ENCODE measurements around the gene PLCL1. TPM values are rescaled to one million over a fixed set of nuclear protein-coding genes. Genes with fewer than 3 reads are reported as not detected.

PLCL1 gene
- total RNA-seq, 1 experiment from 2014 or later = 0.08 TPM

DNA sequence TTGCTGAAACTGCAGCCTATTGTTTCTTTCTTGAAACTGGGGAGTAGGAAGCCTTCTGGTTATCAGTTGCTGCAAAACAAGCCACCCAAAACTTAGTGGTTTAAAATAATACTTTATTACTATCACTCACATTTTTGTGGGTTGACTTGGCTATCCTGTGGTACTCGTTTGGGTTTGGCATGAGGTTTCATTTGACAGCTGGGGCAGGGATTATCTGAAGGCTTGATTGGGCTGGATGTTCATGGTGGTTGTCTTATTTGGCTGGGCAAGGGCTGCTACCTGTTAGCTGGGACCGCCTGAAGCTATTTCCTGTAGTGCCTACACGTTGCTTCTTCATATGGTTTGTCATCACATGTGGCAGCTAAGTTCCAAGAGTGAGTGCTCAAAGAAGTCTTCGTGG lies 122.3 kb downstream of the PLCL1 start:
- DNase-seq (ENCODE audit: low spot score) = no peak

DNA sequence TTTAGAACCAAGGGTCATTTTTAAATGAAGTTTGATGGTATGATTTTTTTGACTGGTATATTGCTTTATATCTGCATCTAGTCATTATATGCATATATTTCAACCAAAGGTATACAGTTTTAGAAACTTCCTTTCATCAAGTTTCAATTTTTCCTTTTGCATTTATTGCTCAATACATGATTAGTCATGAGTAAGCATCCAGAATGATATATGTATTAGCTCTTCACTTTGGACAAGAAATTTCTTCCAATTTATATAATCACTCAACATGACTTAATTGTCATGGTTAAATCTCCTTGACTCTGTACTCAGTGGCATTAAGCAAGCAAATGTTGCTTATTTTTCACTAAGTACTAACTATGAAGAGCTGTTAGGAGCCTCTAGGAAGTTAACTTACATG lies 123.6 kb downstream of the PLCL1 start:
- DNase-seq (ENCODE audit: low spot score) = no peak

DNA sequence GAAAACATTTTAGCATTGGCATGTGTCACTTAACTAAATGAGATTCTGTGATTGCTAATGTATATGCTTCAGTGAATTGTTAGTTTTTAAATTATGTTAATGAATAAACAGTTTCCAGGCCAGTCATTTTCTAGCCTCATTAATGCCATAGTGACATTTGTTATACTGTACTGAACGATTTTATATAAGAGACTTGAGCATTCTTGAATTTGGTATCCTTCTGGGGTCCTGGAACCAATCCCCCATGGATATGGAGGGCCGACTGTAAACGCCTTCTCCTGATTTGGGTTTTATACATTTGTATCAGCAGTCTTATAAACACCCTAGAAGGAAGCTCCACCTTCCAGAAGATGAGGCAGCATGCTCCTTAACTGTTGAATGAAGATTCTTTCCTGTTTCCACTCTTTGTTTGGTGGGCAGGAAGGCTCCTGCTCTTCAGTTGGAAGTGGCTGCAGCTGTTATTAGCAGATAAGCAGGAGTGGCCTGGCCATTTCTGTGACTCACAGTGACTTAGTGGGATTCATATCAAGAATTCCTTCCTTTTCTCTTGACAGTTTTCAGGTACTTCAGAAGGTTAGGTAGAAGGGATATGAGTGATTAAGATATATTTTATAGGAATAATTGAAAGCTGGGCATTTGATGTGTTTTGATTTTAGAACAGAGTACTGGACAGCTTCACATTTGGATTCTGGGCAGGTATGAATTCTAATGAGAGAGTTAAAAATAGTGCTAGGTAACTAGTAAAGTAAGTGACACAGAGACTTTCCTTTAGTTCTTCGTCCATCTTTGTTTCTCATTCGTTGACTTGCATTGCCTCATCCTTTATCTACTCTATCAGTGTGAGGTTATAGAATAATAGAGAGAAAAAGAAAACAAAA lies 124.9 kb downstream of the PLCL1 start:
- no peak for DNase-seq (ENCODE audit: low spot score)

DNA sequence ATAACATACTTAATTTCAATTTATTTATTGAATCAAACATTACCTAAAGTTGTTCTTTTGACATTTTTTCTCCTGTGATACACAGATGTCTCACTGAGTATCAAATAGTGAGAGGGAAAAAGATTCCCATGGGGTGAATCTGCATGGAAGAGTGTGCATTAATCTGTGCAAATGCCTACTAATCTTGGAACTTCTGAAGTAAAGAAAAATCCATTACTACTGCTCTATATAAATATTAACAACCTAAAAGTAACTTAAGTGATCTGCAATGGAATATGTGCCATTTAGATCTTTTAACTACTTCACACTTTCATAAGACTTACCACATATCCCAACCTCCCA lies 125.5 kb downstream of the PLCL1 start:
- no peak for DNase-seq (ENCODE audit: low spot score)

DNA sequence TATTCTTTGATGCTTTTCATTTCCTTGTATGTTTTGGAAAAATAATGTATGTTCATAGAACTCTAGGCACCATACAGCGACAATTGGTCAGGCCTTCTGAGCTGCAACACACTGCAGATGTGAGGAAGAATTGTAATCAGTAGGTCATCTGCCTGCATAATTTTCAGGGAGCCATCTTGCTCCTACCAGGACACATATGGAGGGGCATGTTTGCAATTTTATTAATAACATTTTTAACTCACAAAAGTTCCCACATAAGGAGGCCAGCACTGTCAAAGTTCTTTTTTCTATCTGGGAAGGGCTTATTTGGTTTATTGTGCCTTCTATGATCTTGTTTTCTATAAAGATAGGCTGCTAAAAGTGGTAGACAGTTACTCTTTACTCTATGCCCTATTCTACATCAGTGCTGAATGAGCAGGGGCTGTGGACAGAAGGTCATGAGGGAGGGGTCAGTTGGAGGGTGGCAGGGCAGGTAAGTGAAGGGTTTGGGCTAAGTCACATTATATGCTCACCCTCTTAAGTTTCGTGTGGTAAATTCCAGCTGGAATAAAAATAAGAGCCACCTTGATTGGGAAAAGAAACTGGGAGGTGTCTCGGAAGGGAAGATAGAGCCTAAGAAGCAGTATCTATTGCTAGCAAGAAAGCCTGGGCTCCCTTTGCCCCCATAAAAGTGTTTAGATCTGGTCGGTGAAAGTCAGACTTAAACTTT lies 126.3 kb downstream of the PLCL1 start:
- DNase-seq (ENCODE audit: low spot score) = no peak

DNA sequence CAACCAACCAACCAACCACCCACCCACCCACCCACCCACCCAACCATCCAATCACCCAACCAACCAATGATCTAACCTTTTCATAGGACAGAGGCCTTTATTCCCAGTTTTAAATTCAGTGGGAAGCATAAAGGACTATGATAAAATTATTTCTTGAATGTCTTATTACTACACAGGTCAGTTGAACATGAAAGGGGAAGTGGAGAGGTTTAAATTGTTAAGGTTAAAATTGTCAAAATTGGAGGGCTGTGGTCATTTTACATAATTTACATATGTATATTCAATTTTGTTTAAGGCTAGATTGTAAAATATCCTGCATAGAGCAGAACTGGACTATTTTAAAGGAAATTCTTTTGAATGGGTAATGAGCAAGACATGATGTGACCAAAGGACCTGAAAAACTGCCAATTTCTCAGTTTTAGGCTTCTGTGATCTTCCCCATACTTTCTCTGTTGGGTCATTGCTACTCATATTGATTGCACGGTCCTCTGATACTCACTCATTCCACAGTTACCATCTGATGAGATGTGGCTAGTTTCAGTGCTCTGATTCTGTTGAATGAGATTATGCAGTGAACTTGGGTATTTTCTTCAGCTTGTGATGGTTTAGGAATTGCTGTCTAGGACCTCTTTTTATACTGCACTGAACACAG lies 127.4 kb downstream of the PLCL1 start:
- no peak for DNase-seq (ENCODE audit: low spot score)

DNA sequence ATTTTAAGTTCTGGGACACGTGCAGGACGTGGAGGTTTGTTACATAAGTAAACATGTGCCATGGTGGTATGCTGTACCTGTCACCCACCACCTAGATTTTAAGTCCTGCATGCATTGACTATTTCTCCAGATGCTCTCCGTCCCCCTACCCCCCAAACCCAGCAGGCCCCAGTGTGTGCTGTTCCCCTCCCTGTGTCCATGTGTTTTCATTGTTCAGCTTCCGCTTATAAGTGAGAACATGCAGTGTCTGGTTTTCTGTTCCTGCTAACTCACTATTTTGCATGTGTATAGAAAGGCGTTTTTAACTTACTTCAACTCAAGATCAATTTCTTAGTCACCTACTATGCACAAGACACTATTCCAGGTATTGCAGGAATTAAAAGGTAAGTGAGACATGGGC lies 128.0 kb downstream of the PLCL1 start:
- no peak for DNase-seq (ENCODE audit: low spot score)

DNA sequence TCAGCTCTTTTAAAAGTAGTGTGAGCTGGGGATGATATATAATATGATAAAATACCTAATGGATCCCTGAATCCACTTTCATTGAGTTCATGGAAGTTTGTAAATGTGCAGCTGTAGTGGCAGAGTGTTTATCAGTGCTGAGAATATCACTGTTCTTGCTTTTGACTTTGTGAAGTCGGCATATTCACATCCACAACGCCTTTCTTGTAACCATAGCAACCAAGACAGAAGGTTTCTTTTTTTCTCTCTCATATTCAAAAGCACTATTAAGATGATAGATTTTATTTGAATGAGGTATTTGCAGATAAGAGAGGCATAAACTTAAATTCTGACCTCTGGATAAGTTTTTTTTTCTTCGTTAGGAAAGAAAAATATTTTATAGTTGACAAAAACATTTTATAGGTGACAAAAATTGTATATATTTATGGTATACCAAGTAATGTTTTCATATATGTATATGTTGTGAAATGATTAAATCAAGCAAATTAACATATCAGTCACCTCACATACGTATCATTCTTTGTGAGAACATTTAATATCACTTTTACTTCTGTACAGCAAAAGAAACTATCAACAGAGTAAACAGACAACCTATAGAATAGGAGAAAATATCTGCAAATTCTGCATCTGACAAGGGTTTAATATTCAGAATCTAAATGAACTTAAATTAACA lies 130.0 kb downstream of the PLCL1 start:
- DNase-seq (ENCODE audit: low spot score) = no peak

DNA sequence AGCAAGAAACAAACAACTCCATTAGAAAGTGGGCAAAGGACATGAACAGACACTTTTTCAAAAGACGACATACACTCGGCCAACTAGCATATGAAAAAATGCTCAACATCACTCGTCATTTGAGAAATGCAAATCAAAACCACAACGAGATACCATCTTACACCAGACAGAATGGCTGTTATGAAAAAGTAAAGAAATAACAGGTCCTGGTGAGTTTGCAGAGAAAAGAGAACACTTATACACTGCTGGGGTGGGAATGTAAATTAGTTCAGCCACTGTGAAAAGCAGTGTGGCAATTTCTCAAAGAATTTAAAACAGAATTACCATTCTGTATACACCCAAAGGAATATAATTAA lies 130.5 kb downstream of the PLCL1 start:
- no peak for DNase-seq (ENCODE audit: low spot score)

DNA sequence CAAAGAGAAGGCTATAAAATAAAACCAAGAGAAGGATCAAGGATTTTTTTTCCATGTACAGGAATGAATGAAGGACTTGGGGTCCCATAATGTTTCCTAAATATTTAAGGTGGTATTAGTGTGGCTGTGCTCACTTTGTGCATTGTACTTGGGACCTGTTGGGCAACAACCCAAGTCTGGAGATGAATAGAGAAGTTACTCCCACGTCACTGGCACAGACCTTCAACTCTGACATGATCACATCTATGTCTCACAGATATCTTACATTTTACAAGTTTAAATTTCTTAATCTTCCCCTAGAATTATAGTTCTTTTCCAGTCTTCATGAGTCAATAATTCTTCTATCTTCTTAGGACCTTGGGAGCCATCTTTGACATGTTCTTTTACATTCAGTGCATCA lies 133.4 kb downstream of the PLCL1 start:
- DNase-seq (ENCODE audit: low spot score) = no peak

DNA sequence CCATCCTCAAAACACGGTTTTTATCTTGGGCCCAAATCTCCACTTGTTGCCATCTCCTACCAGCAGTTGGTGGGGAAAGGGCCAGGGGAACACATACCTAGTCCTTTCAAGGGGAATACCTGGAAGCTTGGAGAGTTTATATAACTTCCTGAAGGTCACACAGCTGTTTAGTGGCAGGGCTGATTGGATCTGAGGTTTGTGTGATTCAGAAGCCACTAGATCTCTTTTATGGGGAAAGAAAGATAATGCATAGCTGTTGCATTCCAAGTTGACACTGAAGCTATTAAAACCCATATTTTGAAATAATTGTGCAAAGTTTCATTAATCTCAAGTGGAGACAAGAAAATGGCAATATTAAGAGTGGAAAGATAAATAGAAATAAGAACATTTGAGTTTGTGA lies 134.2 kb downstream of the PLCL1 start:
- DNase-seq (ENCODE audit: low spot score) = no peak

DNA sequence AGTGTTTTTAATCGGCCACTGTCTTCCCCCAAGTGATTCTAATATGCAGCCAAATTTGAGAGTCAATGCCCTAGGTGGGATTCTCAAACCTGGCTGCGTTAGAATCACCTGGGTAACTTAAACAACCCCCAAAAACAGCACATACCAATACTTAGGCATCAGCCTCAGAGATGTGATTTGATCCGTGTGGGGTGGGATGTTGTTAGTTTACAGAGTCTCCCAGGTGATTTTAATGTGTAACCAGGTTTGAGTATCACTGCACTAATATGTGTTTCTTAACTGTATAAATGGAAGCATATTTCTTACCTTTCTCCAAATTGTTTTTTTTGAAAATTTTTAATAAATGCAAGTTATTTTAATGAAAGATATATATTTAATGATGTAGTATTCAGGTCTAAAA lies 135.4 kb downstream of the PLCL1 start:
- DNase-seq (ENCODE audit: low spot score) = no peak

DNA sequence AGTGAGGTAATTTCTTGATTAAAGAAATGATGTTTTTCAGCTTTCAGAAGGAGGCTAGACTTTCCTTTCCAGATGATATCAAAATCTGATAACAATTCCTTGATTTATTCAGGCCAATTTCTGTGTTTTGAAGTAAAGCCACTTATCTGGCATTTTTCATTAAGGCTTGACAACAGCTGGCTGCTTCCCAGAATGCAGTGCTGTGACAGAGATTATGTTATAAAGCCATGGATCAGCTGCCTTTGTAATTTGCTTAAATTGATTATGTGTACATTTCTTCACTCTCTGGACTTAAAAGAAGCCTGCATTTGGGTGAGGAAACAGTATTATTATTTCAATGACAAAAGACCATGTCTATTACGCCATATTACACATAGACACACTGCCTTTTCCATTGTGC lies 136.0 kb downstream of the PLCL1 start:
- no peak for DNase-seq (ENCODE audit: low spot score)

DNA sequence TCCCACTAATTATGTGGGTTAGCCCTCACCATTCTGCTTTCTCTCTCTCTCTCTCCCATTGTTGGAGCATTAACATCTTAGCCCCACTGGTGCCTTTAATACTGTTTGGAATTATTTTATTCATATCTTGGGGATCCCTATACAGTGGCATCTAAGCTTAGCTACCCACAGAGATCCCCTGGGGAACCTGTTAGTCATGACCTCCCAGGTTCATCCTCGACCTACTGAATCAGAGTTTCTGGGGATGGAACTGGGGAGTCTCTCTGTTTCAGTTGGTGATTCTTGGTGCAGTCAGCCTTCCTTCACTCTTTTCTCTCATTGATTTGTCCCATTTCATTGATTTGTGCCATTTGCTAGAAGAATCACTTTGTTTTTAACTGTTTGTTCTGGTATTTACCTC lies 137.3 kb downstream of the PLCL1 start:
- no peak for DNase-seq (ENCODE audit: low spot score)

DNA sequence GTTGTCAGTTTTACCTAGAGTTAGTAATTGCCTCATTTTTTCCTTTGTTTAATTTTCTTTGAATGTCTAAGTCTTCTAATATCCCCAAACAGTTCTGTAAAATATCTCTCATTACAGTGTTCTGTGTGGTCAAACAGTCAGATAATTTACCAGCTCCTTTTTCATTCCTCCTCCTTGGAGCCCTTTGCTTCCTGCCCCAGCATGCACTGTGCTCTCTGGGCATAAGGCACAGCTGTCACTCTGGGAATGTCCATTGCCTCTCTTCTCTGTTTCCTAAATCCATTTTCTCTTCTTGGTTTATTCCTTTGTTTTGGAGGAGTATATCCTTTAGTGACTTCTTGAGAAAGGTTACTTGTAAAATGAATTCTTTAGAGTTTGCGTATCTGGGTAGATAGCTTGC lies 139.3 kb downstream of the PLCL1 start:
- no peak for DNase-seq (ENCODE audit: low spot score)

DNA sequence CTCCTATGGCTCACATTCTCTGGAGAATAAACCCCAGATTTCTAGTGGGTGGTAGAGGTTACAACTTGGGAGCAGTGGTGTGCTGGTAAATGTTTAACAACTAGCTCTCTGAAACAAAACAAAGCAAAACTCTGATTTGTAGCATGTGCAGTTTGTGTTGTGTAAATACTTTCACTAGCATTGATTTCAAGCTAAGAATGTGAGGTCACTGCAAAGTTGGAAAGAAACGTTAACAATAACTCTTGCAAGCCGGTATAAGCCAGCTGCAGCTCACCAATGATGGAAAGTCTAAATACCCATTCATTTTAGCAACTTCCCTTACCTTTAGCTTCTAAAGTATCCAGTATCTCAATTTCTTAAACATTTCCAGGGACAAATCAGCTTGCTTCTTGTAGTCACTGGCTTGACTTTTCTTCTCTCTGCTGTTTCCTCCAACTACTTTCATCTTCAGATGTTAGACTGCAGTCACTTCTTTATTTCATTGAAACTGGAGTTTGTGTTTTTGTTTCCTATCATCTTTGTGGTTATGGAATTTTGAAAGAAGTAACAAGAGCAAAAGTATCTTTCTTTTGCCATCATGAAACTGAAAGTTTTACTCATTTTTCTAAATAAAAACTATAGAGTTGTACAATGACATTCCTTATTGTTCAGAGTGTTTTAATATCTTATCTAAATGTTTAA lies 140.2 kb downstream of the PLCL1 start:
- no peak for DNase-seq (ENCODE audit: low spot score)

DNA sequence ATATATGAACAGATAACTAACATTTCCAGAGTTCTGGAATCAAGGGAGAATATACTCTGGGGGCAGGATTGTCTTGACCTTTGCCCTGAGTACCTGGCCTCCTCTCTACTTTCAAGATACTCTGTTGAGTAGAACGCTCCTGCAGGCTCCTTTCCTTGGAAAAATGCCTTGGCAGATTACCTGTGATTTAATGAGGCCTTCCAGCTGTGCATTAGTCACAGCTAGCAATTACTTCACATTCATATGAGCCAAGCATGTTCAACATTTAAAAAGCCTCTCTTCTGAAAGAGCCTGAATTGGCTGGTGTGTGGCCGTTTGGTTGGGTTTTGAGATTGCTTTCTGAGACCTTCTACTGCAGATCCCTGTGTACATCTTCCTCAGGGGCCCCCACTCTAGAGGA lies 142.2 kb downstream of the PLCL1 start:
- DNase-seq (ENCODE audit: low spot score) = no peak

DNA sequence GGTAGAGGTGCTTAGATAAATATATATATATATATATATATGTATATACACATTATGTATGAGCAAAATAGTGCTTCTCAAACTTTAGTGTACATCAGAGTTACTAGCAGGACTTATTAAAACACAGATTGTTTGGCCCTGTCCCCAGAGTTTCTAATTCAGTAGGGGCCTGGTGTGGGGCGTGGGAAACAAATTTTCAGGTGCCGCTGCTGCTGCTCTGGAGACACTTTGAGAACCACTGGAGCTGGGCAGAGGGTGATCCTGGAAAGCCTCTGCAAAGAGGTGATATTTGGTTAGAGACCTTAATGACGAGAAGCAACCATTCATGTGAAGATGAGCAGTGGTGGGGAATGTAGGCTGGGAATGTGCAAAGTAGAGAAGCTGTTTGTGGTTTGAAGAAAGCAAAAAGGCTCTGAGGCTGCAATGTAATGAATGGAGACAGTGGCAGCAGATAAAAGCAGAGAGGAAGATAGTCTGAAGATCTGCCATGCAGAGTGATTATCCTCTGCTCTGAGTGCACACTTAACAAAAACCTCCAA lies 142.9 kb downstream of the PLCL1 start:
- DNase-seq (ENCODE audit: low spot score) = no peak

DNA sequence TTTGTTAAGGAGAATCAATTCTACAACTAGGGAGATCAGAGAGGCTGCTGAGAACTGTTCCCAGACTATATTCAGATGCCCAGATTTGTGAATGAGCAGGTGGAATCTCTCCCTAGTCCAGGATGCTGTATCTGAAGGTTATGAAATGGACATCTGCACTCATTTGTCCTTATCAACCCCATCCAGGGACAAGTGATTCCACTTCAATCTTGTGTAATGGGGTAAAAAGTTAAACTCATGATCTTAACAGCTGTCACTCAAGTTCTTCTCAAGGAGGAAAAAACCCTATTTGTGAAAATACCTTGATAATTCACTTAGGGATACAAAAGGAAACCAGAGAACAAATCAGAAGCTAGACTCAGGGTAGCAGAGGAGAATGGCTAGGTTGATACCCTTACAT lies 144.8 kb downstream of the PLCL1 start:
- DNase-seq (ENCODE audit: low spot score) = no peak

DNA sequence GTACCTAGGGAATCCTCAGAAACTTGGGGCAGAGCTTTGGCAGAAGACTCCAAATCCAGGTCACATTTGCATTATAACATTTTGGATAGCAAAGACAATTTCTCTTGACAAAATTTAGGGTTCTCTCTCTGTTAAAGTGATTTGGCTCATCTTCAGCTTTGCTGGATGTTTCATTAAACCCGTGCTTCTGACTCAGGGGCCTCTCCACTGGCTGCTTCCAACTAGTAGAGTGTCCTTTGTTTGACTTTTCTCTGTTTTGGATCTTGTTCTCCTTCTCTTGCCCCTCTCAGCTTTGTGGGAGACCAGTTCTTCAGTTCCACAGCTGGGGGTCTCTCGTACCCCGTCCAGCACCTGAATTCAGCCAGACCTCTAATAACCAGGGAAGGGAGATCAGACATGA lies 145.6 kb downstream of the PLCL1 start:
- no peak for DNase-seq (ENCODE audit: low spot score)

DNA sequence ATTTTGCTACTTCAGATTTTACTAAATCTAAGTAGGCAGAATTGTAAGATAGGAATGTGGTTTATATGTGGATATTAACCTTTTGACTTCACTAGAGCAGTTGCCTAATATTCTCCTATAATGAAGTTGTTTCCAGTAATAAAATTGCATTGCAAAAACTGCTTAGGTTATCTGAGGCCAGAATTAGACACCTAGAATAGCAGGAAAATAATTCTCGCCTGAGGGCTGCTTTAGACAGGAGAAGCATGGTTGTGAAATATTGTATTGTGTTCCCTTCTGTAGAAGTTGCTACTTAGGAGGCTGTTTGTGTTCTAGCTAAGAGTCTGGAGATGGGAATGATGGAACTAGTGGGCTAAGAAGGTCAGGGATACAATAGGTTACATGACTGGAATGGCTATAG lies 146.3 kb downstream of the PLCL1 start:
- no peak for DNase-seq (ENCODE audit: low spot score)
